Kidney epithelial cell (primary cell): ENCODE measurements around the gene RPS24. TPM values are rescaled to one million over a fixed set of nuclear protein-coding genes. Genes with fewer than 3 reads are reported as not detected.

Experiments
- DNase-seq: peaks from one replicate; pipeline ENCODE4 v3.0.0-alpha.2; 2010; ENCODE audit warnings: low read depth
- H3K27me3 ChIP-seq: 2 replicates; pipeline ENCODE4 v1.6.0; 2011; ENCODE audit warnings: low read length; ENCODE audit not compliant: control insufficient read depth, insufficient read depth
- H3K36me3 ChIP-seq: 2 replicates; pipeline ENCODE4 v1.5.1; 2011; ENCODE audit warnings: low read length; ENCODE audit not compliant: control insufficient read depth, insufficient read depth
- H3K4me3 ChIP-seq: 2 replicates; pipeline ENCODE4 v1.5.1; 2011; ENCODE audit warnings: low read depth, mild to moderate bottlenecking, control low read depth, low read length
- total RNA-seq: library from RNA; depleted of rRNA; stranded (reverse); fragments of >200 nt; gene quantifications from 2 replicates; pipeline ENCODE4 v1.2.3, GENCODE V29; 2015
- TF ChIP-seq, protein P1 (sequence below): IDR thresholded peaks from 2 replicates; pipeline ENCODE4 v1.5.1; 2011; ENCODE audit warnings: mild to moderate bottlenecking, moderate library complexity, low read length, control low read depth, inconsistent platforms; ENCODE audit not compliant: insufficient read depth, poor library complexity, severe bottlenecking

RPS24 gene
- total RNA-seq, 1 donor from 2014 or later: 2,689 TPM

DNA sequence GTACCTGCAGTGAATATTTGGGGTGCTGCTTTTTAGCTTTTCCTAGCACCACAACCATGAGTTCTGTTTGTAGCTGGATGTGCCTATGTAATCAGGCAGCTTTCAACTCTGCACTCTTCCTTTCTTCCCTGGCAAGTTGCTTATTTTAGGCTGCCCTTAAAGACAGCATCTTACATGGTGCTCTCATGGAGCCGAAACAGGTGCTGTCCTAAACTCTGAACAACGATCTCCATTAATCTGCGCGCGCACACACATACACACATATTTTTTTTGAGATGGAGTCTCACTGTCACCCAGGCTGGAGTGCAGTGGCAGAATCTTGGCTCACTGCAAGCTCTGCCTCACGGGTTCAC is 9.1 kb downstream of the RPS24 start:
- no peak for DNase-seq
- no peak overlapping the region for H3K4me3 ChIP-seq
- TF ChIP-seq, protein P1, sequence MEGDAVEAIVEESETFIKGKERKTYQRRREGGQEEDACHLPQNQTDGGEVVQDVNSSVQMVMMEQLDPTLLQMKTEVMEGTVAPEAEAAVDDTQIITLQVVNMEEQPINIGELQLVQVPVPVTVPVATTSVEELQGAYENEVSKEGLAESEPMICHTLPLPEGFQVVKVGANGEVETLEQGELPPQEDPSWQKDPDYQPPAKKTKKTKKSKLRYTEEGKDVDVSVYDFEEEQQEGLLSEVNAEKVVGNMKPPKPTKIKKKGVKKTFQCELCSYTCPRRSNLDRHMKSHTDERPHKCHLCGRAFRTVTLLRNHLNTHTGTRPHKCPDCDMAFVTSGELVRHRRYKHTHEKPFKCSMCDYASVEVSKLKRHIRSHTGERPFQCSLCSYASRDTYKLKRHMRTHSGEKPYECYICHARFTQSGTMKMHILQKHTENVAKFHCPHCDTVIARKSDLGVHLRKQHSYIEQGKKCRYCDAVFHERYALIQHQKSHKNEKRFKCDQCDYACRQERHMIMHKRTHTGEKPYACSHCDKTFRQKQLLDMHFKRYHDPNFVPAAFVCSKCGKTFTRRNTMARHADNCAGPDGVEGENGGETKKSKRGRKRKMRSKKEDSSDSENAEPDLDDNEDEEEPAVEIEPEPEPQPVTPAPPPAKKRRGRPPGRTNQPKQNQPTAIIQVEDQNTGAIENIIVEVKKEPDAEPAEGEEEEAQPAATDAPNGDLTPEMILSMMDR: no peak
- peaks cover 4% of the 10 kb centered on the region for H3K36me3 ChIP-seq
- H3K27me3 ChIP-seq: no peaks in the 10 kb centered on the region

DNA sequence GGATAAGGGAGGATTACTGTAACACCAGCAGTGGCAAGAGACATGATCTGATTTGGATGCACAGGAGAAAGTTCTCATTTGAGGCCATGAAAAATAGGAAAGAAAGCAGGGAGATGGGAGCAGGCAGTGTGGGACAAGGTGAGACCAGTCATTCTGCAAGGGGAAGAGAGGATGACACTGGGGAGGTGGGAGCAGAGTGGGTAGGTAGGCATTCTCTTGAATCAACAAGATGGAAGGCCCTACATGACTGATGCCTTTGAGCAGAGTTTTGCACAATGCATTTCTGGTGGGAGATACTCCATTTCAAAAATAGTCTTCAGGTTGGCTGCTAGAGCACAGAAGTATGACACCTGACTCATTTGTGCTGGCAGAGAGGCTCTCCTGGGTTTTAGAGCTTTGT is 10.5 kb downstream of the RPS24 start:
- DNase-seq: no peak
- H3K27me3 ChIP-seq: no peaks in the 10 kb centered on the region
- H3K36me3 ChIP-seq: peaks cover 4% of the 10 kb centered on the region
- H3K4me3 ChIP-seq: no peak overlapping the region
- TF ChIP-seq, protein P1: no peak

DNA sequence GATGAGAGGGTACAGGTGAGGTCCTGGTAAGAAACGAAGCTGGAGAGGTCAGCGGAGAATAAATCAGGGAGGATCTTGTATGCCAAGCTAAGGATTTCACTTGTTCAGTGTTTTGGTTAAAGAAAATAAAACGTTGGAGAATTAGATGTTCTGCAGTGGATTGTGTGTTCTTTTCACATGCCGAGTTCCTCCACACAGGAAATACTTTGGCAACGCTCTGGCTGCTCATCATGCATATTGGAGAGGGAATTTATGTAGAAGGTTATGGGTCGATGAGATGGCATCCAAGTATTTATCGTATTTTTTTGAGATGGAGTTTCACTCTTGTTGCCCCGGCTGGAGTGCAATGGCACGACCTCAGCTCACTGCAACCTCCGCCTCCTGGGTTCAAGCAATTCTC is 11.0 kb downstream of the RPS24 start:
- no peaks in the 10 kb centered on the region for H3K27me3 ChIP-seq
- peaks cover 4% of the 10 kb centered on the region for H3K36me3 ChIP-seq
- no peak for DNase-seq
- H3K4me3 ChIP-seq: no peak overlapping the region
- TF ChIP-seq, protein P1: no peak

DNA sequence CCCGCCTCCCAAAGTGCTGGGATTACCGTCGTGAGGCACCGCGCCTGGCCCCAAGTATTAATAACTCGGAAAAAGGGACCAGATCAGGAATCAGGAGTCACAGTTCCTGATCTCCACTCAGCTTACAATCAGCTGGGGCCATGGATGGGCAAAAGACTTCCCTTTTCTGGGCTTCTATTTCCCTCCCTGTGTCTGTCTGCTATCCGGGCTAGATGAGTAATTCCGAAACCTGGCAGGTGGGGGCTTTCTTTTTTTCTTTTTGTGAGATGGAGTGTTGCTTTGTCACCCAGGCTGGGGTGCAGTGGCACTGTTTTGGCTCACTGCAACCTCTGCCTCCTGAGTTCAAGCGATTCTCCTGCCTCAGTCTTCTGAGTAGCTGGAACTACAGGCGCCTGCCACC is 11.6 kb downstream of the RPS24 start:
- H3K4me3 ChIP-seq: no peak overlapping the region

DNA sequence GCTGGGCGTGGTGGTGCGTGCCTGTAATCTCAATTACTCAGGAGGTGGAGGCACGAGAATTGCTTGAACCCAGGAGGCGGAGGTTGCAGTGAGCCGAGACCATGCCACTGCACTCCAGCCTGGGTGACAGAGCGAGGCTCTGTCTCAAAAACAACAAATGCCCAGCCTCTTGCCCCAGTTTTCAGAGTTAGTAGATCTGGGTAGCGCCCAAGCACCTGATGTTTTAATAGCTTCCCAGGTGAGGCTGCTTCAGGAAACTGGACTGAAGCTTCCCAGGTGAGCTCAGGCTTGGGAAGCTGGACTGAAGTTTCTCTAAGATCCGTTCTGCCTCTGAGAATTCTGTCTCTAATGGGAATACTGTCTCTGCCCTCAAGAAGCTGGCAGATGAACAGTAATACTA is 12.2 kb downstream of the RPS24 start:
- TF ChIP-seq, protein P1: no peak
- no peak overlapping the region for H3K4me3 ChIP-seq
- peaks cover 4% of the 10 kb centered on the region for H3K36me3 ChIP-seq
- no peaks in the 10 kb centered on the region for H3K27me3 ChIP-seq
- no peak for DNase-seq

More for the DNA sequence above, 11.6 kb downstream of the RPS24 start:
- TF ChIP-seq, protein P1: no peak
- Histone ChIP-seq H3K36me3 (peaks cover 4% of the 10 kb centered on the region), H3K27me3 (no peaks in the 10 kb centered on the region)
- no peak for DNase-seq

DNA sequence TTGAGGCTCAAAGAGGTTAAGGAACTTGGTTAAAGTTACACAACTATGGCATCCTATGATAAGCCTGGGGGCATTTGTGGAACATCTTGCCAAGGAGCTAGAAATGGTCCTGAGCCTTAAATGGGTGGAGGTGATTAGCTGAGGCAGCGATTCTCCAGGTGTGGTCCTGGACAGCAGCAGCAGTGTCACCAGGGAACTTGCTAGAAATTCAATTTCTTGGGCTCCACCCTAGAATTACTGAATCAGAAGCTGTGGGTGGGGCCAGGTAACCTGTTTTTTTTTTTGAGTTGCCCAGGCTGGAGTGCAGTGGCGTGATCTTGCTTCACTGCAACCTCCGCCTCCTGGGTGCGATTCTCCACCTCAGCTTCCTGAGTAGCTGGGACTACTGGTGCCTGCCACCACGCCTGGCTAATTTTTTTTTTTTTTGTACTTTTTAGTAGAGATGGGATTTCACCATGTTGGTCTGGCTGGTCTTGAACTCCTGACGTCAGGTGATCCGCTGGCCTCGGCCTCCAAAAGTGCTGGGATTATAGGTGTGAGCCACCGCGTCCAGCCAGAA is 13.1 kb downstream of the RPS24 start:
- H3K36me3 ChIP-seq: peaks cover 2% of the 10 kb centered on the region
- TF ChIP-seq, protein P1: no peak
- H3K4me3 ChIP-seq: no peak overlapping the region
- no peaks in the 10 kb centered on the region for H3K27me3 ChIP-seq
- no peak for DNase-seq
